Astrocyte (in vitro differentiated cells and primary cell): ENCODE results near the gene TMPRSS6. TPM values are rescaled to one million over a fixed set of nuclear protein-coding genes. Genes with fewer than 3 reads are reported as not detected.

ENCODE experiments used
- DNase-seq: peaks from one replicate; pipeline ENCODE4 v3.0.0-alpha.2; 2010; ENCODE audit warnings: low read depth
- FAIRE-seq: peaks from 2 replicates; lab custom pipeline; 2011; peaks lifted over from hg19 to GRCh38; lab: Jason Lieb, UNC
- H2AFZ ChIP-seq: 2 replicates; pipeline ENCODE4 v1.6.0; 2012; ENCODE audit warnings: low read depth, low read length, inconsistent platforms
- H3K27ac ChIP-seq: 2 replicates; pipeline ENCODE4 v1.5.1; 2011; ENCODE audit warnings: low read depth, low read length, inconsistent platforms
- H3K27me3 ChIP-seq: 2 replicates; pipeline ENCODE4 v1.6.0; 2011; ENCODE audit warnings: low read length, inconsistent platforms; ENCODE audit not compliant: insufficient read depth
- H3K36me3 ChIP-seq: 2 replicates; pipeline ENCODE4 v1.5.1; 2011; ENCODE audit warnings: low read length, inconsistent platforms; ENCODE audit not compliant: insufficient read depth
- H3K4me1 ChIP-seq: 2 replicates; pipeline ENCODE4 v1.5.1; 2011; ENCODE audit warnings: low read length, inconsistent platforms; ENCODE audit not compliant: insufficient read depth
- H3K4me2 ChIP-seq: 2 replicates; pipeline ENCODE4 v1.6.0; 2012; ENCODE audit warnings: low read length, inconsistent platforms
- H3K4me3 ChIP-seq: 2 replicates; pipeline ENCODE4 v1.5.1; 2011; ENCODE audit warnings: low read depth, mild to moderate bottlenecking, low read length, inconsistent platforms; ENCODE audit not compliant: insufficient read depth
- H3K79me2 ChIP-seq: 2 replicates; pipeline ENCODE4 v1.6.0; 2012; ENCODE audit warnings: mild to moderate bottlenecking, low read length, inconsistent platforms; ENCODE audit not compliant: insufficient read depth
- H3K9ac ChIP-seq: 2 replicates; pipeline ENCODE4 v1.6.0; 2012; ENCODE audit warnings: mild to moderate bottlenecking, low read length, inconsistent platforms
- H3K9me3 ChIP-seq: 2 replicates; pipeline ENCODE4 v1.5.1; 2012; ENCODE audit warnings: low read depth, mild to moderate bottlenecking, low read length, inconsistent platforms; ENCODE audit not compliant: insufficient read depth
- H4K20me1 ChIP-seq: 2 replicates; pipeline ENCODE4 v1.6.0; 2012; ENCODE audit warnings: low read length, inconsistent platforms; ENCODE audit not compliant: insufficient read depth
- H3K27ac Mint-ChIP-seq: one replicate; pipeline ENCODE4 v1.8.0; 2021; ENCODE audit warnings: mild to moderate bottlenecking, mixed read lengths; ENCODE audit not compliant: unreplicated experiment
- H3K27me3 Mint-ChIP-seq: one replicate; pipeline ENCODE4 v1.8.0; 2021; ENCODE audit warnings: low read depth, mixed read lengths; ENCODE audit not compliant: unreplicated experiment
- H3K36me3 Mint-ChIP-seq: one replicate; pipeline ENCODE4 v1.8.0; 2021; ENCODE audit warnings: low read depth, mixed read lengths; ENCODE audit not compliant: unreplicated experiment
- H3K4me1 Mint-ChIP-seq: one replicate; pipeline ENCODE4 v1.8.0; 2021; ENCODE audit warnings: low read depth, mixed read lengths; ENCODE audit not compliant: unreplicated experiment
- H3K4me3 Mint-ChIP-seq: one replicate; pipeline ENCODE4 v1.8.0; 2021; ENCODE audit warnings: mild to moderate bottlenecking, moderate library complexity, mixed read lengths; ENCODE audit not compliant: unreplicated experiment
- H3K9me3 Mint-ChIP-seq: one replicate; pipeline ENCODE4 v1.8.0; 2021; ENCODE audit warnings: mild to moderate bottlenecking, mixed read lengths; ENCODE audit not compliant: unreplicated experiment
- EZH2 ChIP-seq: IDR thresholded peaks from 2 replicates; pipeline ENCODE4 v1.6.1; 2012; ENCODE audit warnings: mild to moderate bottlenecking, low read length, inconsistent platforms; ENCODE audit not compliant: insufficient read depth
- total RNA-seq: library from RNA; stranded (reverse); gene quantifications from 2 replicates; pipeline ENCODE4 v1.2.1, GENCODE V29; 2021
- TF ChIP-seq, protein P1 (sequence below): IDR thresholded peaks from 2 replicates; pipeline ENCODE4 v1.5.1; 2011; ENCODE audit warnings: low read depth, mild to moderate bottlenecking, inconsistent platforms, low read length, moderate library complexity; ENCODE audit not compliant: insufficient read depth

The TMPRSS6 gene
- total RNA-seq, 1 donor from 2014 or later, result not detected

DNA sequence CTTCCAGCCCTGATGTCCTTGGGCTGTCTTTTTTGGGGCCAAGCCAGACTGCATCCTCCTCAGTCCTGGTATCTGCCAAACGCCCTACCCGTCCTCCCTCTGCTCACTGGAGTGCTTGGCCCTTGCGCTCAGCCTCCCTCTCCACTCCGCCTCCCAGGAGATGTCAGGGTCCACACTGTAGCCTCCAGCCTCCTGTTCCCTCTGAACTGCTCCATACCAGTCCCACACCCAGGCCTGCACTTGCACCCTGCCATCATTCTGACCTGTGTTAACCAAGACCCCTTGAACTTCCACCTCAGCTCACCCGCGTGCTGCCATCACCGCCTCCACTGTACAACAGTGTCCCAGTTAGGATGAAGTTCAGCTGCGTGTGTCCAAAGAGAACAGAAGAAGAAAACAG is 46.5 kb upstream of the TMPRSS6 start:
- H3K27ac ChIP-seq, result no peak overlapping the region
- H3K4me3 Mint-ChIP-seq, result no peak overlapping the region
- H3K27me3 Mint-ChIP-seq, result peaks cover 45% of the 10 kb centered on the region
- H2AFZ ChIP-seq, result no peak overlapping the region
- no peaks in the 10 kb centered on the region for H3K36me3 ChIP-seq
- no peak overlapping the region for H3K27ac Mint-ChIP-seq
- TF ChIP-seq, protein P1, sequence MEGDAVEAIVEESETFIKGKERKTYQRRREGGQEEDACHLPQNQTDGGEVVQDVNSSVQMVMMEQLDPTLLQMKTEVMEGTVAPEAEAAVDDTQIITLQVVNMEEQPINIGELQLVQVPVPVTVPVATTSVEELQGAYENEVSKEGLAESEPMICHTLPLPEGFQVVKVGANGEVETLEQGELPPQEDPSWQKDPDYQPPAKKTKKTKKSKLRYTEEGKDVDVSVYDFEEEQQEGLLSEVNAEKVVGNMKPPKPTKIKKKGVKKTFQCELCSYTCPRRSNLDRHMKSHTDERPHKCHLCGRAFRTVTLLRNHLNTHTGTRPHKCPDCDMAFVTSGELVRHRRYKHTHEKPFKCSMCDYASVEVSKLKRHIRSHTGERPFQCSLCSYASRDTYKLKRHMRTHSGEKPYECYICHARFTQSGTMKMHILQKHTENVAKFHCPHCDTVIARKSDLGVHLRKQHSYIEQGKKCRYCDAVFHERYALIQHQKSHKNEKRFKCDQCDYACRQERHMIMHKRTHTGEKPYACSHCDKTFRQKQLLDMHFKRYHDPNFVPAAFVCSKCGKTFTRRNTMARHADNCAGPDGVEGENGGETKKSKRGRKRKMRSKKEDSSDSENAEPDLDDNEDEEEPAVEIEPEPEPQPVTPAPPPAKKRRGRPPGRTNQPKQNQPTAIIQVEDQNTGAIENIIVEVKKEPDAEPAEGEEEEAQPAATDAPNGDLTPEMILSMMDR, result no peak
- TF ChIP-seq EZH2, result no peak
- no peak overlapping the region for H3K9ac ChIP-seq
- DNase-seq (no peak), FAIRE-seq (no peak)
- H3K27me3 ChIP-seq, result peaks cover 11% of the 10 kb centered on the region
- H3K4me3 ChIP-seq, result no peak overlapping the region
- peaks cover 3% of the 10 kb centered on the region for H3K4me1 Mint-ChIP-seq
- no peak overlapping the region for H3K4me2 ChIP-seq
- H4K20me1 ChIP-seq, result no peaks in the 10 kb centered on the region
- H3K9me3 ChIP-seq, result peaks cover 5% of the 10 kb centered on the region
- H3K79me2 ChIP-seq, result no peaks in the 10 kb centered on the region
- peaks cover 13% of the 10 kb centered on the region for H3K9me3 Mint-ChIP-seq
- H3K4me1 ChIP-seq, result peaks cover 7% of the 10 kb centered on the region
- peaks cover 6% of the 10 kb centered on the region for H3K36me3 Mint-ChIP-seq

DNA sequence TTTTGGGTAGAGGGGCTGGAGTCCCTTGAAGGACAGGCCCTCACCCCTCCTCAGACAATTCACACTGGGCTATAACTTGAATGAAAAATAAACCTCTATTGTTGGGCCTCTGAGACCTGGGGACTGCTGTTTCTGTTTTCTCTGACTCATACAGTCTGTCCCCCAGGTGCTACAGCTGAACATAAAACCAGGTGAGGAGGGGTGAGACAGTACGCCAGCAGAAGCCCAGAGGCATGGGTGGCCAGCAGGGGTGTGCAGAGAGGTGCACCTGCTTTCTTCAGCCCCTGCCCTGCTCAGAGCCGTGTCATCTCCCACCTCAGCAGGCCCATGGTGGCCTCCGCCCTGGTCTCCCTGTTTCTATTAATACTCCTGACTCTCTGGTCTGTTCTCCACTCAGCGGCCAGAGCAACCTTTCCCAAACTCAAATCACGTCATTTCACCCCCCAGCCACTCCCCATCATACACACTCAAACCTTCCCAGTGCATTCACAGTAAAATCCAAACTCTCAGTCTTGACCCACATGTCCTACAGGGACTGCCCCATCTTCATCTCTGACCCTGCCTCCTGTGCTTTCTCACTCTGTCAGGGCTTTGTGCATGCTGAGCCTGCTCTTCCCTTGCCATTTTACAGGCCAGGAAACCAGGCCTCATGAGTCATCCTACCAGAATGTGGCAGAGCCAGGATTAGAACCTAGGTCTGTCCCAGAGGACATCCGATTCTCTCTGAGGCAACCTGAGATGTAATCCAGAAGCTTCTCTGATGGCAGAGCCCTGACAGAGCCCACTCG is 45.6 kb upstream of the TMPRSS6 start:
- Histone ChIP-seq H4K20me1 (no peaks in the 10 kb centered on the region), H3K9me3 (peaks cover 5% of the 10 kb centered on the region), H3K79me2 (no peaks in the 10 kb centered on the region), H3K36me3 (no peaks in the 10 kb centered on the region), H2AFZ (no peak overlapping the region), H3K27ac (no peak overlapping the region), H3K4me3 (no peak overlapping the region), H3K4me1 (peaks cover 7% of the 10 kb centered on the region), H3K27me3 (peaks cover 11% of the 10 kb centered on the region), H3K4me2 (no peak overlapping the region), H3K9ac (no peak overlapping the region)
- no peak for TF ChIP-seq EZH2
- TF ChIP-seq, protein P1, result no peak
- Mint-ChIP-seq H3K9me3 (peaks cover 13% of the 10 kb centered on the region), H3K27me3 (peaks cover 39% of the 10 kb centered on the region), H3K27ac (no peak overlapping the region), H3K4me3 (no peak overlapping the region), H3K4me1 (peaks cover 5% of the 10 kb centered on the region), H3K36me3 (peaks cover 6% of the 10 kb centered on the region)
- no peak for DNase-seq
- FAIRE-seq, result no peak

DNA sequence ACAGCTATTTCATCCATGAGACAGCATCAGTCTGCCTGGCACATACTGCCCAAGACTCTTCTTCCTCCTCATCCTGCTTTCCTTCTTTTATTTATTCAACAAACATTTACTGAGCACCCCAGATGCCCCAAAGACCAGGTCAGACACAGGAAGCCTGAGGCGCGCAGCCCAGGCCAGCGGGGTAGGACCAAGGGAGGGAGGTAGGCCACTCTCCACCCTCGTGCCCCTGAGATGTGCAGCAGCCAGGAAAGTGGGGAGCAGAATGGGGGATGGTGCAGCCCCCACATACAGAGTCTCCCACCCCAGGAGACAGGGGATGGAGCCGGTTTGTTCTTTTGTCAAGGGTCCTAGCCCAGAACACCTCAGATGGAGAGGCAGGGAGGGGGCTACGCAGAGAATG is 44.4 kb upstream of the TMPRSS6 start:
- FAIRE-seq (no peak), DNase-seq (no peak)
- peaks cover 5% of the 10 kb centered on the region for H3K27me3 ChIP-seq
- peaks cover 10% of the 10 kb centered on the region for H3K9me3 Mint-ChIP-seq
- no peak overlapping the region for H3K27ac Mint-ChIP-seq
- no peak overlapping the region for H3K4me3 Mint-ChIP-seq
- no peak overlapping the region for H3K4me2 ChIP-seq
- H3K4me1 ChIP-seq, result peaks cover 11% of the 10 kb centered on the region
- no peaks in the 10 kb centered on the region for H3K79me2 ChIP-seq
- no peak overlapping the region for H2AFZ ChIP-seq
- H3K9ac ChIP-seq, result no peak overlapping the region
- TF ChIP-seq, protein P1, result no peak
- TF ChIP-seq EZH2, result no peak
- peaks cover 28% of the 10 kb centered on the region for H3K27me3 Mint-ChIP-seq
- H3K36me3 ChIP-seq, result no peaks in the 10 kb centered on the region
- peaks cover 5% of the 10 kb centered on the region for H3K9me3 ChIP-seq
- H4K20me1 ChIP-seq, result no peaks in the 10 kb centered on the region
- no peak overlapping the region for H3K27ac ChIP-seq
- H3K4me3 ChIP-seq, result no peak overlapping the region
- peaks cover 6% of the 10 kb centered on the region for H3K36me3 Mint-ChIP-seq
- H3K4me1 Mint-ChIP-seq, result peaks cover 7% of the 10 kb centered on the region
